Measurements from ENCODE around the gene GRIN3B.

Gene GRIN3B

GRCh38 chr19:1027650-1028061 is 27.4 kb downstream of the GRIN3B start:
- DNase-seq (ENCODE audit: extremely low read depth, low read depth) = no peak
- TF ChIP-seq CTCF (IDR thresholded peaks at IDR 0.05; ENCODE audit: low read depth, low read length) = no peak

DNA sequence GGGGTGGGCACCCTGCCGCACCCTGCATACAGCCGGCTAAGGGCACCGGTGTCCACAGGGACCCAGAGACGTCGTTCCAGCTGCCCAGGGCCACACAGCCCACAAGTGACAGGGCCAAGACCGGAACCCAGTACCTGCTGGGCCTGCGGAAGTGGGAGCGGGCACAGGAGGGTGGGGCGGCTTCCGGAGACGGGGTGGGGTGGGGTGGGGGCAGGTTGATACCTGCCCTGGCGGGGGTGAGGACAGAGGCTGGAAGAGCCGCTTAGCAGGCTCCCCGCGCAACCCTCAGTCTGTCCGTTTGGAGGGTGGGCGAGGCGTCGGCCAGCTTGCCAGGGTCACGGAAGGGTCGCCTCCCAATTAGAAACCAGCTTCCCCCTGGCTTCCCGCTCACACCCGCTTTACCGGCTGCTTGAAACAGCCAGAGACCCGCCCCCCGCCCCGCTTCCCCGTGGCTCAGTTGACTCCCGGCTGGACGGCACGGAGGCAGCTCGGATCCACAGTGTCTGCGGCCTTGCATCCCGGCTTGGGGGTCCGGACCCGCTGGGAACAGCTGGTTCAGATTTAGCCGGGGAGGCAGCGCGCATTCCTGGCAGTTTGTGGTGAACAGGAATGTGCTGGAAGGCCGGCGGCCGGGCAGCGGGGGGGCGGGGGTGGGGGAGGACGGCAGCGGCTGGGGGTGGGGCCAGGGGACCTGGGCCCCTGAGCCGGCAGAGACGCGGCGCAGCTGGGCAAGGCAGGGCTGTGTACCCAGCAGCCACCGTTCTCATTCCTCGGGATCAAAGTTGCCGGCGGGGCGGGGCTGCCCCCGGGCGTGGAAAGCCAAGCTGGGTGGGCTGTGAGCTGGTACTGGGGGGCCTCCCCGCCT is 28.1 kb downstream of the GRIN3B start:
- DNase-seq (ENCODE audit: extremely low read depth, low read depth) = peak; percentile 94

DNA sequence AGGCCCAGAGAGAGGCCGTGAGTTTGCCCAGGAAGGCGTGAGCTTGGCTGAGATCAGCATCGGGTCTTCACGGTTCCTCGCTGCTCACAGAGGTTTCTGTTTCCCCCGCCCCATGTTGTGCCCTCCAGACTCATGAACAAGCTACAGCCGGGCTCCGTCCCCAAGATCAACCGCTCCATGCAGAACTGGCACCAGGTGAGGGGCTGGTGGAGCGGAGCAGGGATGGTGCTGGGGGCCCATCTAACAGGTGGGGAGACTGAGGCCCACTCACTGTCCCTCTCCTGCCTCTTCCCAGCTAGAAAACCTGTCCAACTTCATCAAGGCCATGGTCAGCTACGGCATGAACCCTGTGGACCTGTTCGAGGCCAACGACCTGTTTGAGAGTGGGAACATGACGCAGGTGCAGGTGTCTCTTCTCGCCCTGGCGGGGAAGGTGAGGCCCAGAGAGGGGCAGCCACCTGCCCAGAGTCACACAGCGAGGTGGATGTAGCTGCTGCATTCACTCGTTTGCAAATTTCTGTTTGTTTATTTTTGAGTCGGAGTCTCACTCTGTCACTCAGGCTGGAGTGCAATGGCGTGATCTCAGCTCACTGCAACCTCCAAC is 32.1 kb downstream of the GRIN3B start:
- no peak for DNase-seq (ENCODE audit: extremely low read depth, low read depth)
- TF ChIP-seq CTCF (IDR thresholded peaks at IDR 0.05; ENCODE audit: low read depth, low read length) = no peak

More for the DNA sequence above, 28.1 kb downstream of the GRIN3B start:
- no peak for TF ChIP-seq CTCF (IDR thresholded peaks at IDR 0.05; ENCODE audit: low read depth, low read length)

- DNase-seq (ENCODE audit: extremely low read depth, low read depth) = no peak
- no peak; the same call in 1 of the 2 replicates for TF ChIP-seq CTCF (IDR thresholded peaks at IDR 0.05; ENCODE audit: low read depth, low read length)
Measured at GRCh38 chr19:1035998-1036621, 35.9 kb downstream of the GRIN3B start.

- TF ChIP-seq CTCF (IDR thresholded peaks at IDR 0.05; ENCODE audit: low read depth, low read length) = no peak
Measured at GRCh38 chr19:1037621-1038064, 37.4 kb downstream of the GRIN3B start.

GRCh38 chr19:1038978-1039645 is 38.9 kb downstream of the GRIN3B start:
- no peak for TF ChIP-seq CTCF (IDR thresholded peaks at IDR 0.05; ENCODE audit: low read depth, low read length)

More at GRCh38 chr19:1037621-1038064, 37.4 kb downstream of the GRIN3B start:
- DNase-seq (ENCODE audit: extremely low read depth, low read depth) = no peak

More at GRCh38 chr19:1038978-1039645, 38.9 kb downstream of the GRIN3B start:
- DNase-seq (ENCODE audit: extremely low read depth, low read depth) = no peak
